HepG2 (cell line): ENCODE results near the gene MT1M. TPM values are rescaled to one million over a fixed set of nuclear protein-coding genes. Genes with fewer than 3 reads are reported as not detected.

Experiments used
- ADNP ChIP-seq: sonication (generic); formaldehyde crosslinking; IDR thresholded peaks from 2 replicates; pipeline ENCODE4 v1.4.0; 2020; ENCODE audit warnings: missing genetic modification reagents
- ATRX ChIP-seq: sonication (generic); formaldehyde crosslinking; IDR thresholded peaks from 2 replicates; pipeline ENCODE4 v1.4.0; 2020; ENCODE audit warnings: missing genetic modification reagents, borderline replicate concordance
- JUNB ChIP-seq: sonication (generic); formaldehyde crosslinking; IDR thresholded peaks from 2 replicates; pipeline ENCODE4 v1.8.0; 2022; ENCODE audit warnings: missing genetic modification reagents, mild to moderate bottlenecking, borderline replicate concordance
- KDM6A ChIP-seq: IDR thresholded peaks from 2 replicates; pipeline ENCODE4 v1.6.1; 2016; ENCODE audit warnings: low read depth
- NR2C2 ChIP-seq: sonication (generic); formaldehyde crosslinking; IDR thresholded peaks from 2 replicates; pipeline ENCODE4 v1.4.0; 2020; ENCODE audit warnings: missing genetic modification reagents, mild to moderate bottlenecking, moderate library complexity, borderline replicate concordance
- RAD21 ChIP-seq: fragments of 450-650 bp; formaldehyde crosslinking; IDR thresholded peaks from 2 replicates; pipeline ENCODE4 v1.5.0; 2020; ENCODE audit warnings: mild to moderate bottlenecking
- REPIN1 ChIP-seq: sonication (generic); formaldehyde crosslinking; IDR thresholded peaks from 2 replicates; pipeline ENCODE4 v1.8.0; 2022; ENCODE audit warnings: missing genetic modification reagents, low read depth, mild to moderate bottlenecking, borderline replicate concordance
- SMC3 ChIP-seq: IDR thresholded peaks from 2 replicates; pipeline ENCODE4 v1.6.1; 2011; ENCODE audit warnings: low read length, improper control_type of control experiment
- STAG1 ChIP-seq: sonication (generic); formaldehyde crosslinking; IDR thresholded peaks from 2 replicates; pipeline ENCODE4 v1.4.0; 2020; ENCODE audit warnings: missing genetic modification reagents
- TBX3 ChIP-seq: fragments of 450-650 bp; IDR thresholded peaks from 2 replicates; pipeline ENCODE4 v1.6.1; 2017; ENCODE audit warnings: antibody characterized with exemption, mild to moderate bottlenecking, inconsistent platforms, borderline replicate concordance
- ZSCAN25 ChIP-seq: sonication (generic); formaldehyde crosslinking; IDR thresholded peaks from 2 replicates; pipeline ENCODE4 v1.8.0; 2022; ENCODE audit warnings: mild to moderate bottlenecking, missing genetic modification reagents
- polyA plus RNA-seq, 8 experiments: library from polyadenylated mRNA; depleted of rRNA in 3 of 8; stranded (reverse) in 7 of 8; unstranded in 1 of 8; fragments of >200 nt; fragmentation: Illumina TruSeq in 4 of 8; extraction: Trizol in 4 of 8; gene quantifications; 2 replicates each; pipeline versions ENCODE4 v1.2.1 to v1.2.3, GENCODE V29; 2011 to 2016; ENCODE audit warnings: low read depth in 4 of 8, missing spikeins in 1 of 8, mixed read lengths in 1 of 8; ENCODE audit not compliant: insufficient read depth in 1 of 8
- total RNA-seq, 5 experiments: library from RNA; depleted of rRNA; stranded (reverse); fragments of >200 nt; fragmentation: Illumina TruSeq; extraction: Trizol; gene quantifications; 2 replicates each; pipeline ENCODE4 v1.2.3, GENCODE V29; 2016; ENCODE audit warnings: low read depth in 1 of 5
- TF ChIP-seq, protein P1 (sequence below): sonication (generic); formaldehyde crosslinking; IDR thresholded peaks from 2 replicates; pipeline ENCODE4 v1.5.1; 2020; ENCODE audit warnings: mild to moderate bottlenecking, moderate library complexity, missing genetic modification reagents
- TF ChIP-seq, protein P2 (sequence below): sonication (generic); formaldehyde crosslinking; IDR thresholded peaks from 2 replicates; pipeline ENCODE4 v1.9.0; 2021; ENCODE audit warnings: mild to moderate bottlenecking, missing genetic modification reagents
- TF ChIP-seq, protein P3 (sequence below): sonication (generic); formaldehyde crosslinking; IDR thresholded peaks from 2 replicates; pipeline ENCODE4 v1.5.0; 2020; ENCODE audit warnings: mild to moderate bottlenecking, missing genetic modification reagents, moderate library complexity
- TF ChIP-seq, protein P4 (sequence below): sonication (generic); formaldehyde crosslinking; IDR thresholded peaks from 2 replicates; pipeline ENCODE4 v1.4.0; 2020; ENCODE audit warnings: low read depth, mild to moderate bottlenecking, missing genetic modification reagents
- TF ChIP-seq, protein P5 (sequence below): sonication (generic); formaldehyde crosslinking; IDR thresholded peaks from 2 replicates; pipeline ENCODE4 v1.4.0; 2020; ENCODE audit warnings: missing genetic modification reagents, low read depth, mild to moderate bottlenecking, borderline replicate concordance

MT1M gene
- total and polyA plus RNA-seq, 2 of the 13 experiments (the other 11 are each of a cell fraction or from before 2014, with no cell fraction given): 4.6 TPM; not detected in 1

DNA sequence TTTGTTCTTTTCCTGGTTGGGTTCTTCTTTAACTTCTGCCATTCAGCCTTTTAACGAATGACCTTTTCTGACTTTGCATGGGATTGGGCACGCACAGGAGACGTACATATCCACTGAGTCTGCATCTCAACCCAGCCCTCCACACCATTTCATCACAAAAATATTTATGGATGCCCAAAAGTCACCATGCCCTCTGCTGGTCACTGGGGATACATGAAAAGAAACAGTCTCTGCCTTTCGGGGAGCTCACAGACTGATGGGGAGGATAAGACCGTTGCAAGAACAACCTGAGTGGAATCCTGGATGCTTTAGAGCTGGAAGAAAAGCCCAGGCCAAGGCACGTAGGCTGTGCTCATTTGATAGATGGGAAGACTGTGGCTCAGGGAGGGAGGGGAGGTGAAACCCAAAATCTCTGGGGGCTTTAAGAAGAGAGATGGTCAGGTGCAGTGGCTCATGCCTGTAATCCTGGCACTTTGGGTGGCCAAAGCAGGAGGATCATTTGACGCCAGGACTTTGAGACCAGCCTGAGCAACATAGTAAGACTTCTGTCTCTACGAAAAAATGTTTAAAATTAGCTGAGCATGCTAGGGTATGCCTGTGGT, 32.0 kb upstream of the MT1M start (continued):
- TF ChIP-seq, protein P1, sequence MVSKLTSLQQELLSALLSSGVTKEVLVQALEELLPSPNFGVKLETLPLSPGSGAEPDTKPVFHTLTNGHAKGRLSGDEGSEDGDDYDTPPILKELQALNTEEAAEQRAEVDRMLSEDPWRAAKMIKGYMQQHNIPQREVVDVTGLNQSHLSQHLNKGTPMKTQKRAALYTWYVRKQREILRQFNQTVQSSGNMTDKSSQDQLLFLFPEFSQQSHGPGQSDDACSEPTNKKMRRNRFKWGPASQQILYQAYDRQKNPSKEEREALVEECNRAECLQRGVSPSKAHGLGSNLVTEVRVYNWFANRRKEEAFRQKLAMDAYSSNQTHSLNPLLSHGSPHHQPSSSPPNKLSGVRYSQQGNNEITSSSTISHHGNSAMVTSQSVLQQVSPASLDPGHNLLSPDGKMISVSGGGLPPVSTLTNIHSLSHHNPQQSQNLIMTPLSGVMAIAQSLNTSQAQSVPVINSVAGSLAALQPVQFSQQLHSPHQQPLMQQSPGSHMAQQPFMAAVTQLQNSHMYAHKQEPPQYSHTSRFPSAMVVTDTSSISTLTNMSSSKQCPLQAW (CRISPR knock-in tag): peak; percentile 58; the same call in 1 of the 2 replicates
- TF ChIP-seq ATRX (no peak), RAD21 (CRISPR knock-in tag) (peak; percentile 43; the same call in 1 of the 2 replicates), ADNP (CRISPR knock-in tag) (no peak), STAG1 (peak; percentile 77), ZSCAN25 (CRISPR knock-in tag) (0 out of 2 replicates have a peak, but pooled peaks have one; percentile 38), NR2C2 (CRISPR knock-in tag) (no peak), KDM6A (CRISPR knock-in tag) (no peak), SMC3 (peak; percentile 79), JUNB (CRISPR knock-in tag) (no peak), REPIN1 (CRISPR knock-in tag) (peak; percentile 58; the same call in 1 of the 2 replicates), TBX3 (no peak)
- TF ChIP-seq, protein P2, sequence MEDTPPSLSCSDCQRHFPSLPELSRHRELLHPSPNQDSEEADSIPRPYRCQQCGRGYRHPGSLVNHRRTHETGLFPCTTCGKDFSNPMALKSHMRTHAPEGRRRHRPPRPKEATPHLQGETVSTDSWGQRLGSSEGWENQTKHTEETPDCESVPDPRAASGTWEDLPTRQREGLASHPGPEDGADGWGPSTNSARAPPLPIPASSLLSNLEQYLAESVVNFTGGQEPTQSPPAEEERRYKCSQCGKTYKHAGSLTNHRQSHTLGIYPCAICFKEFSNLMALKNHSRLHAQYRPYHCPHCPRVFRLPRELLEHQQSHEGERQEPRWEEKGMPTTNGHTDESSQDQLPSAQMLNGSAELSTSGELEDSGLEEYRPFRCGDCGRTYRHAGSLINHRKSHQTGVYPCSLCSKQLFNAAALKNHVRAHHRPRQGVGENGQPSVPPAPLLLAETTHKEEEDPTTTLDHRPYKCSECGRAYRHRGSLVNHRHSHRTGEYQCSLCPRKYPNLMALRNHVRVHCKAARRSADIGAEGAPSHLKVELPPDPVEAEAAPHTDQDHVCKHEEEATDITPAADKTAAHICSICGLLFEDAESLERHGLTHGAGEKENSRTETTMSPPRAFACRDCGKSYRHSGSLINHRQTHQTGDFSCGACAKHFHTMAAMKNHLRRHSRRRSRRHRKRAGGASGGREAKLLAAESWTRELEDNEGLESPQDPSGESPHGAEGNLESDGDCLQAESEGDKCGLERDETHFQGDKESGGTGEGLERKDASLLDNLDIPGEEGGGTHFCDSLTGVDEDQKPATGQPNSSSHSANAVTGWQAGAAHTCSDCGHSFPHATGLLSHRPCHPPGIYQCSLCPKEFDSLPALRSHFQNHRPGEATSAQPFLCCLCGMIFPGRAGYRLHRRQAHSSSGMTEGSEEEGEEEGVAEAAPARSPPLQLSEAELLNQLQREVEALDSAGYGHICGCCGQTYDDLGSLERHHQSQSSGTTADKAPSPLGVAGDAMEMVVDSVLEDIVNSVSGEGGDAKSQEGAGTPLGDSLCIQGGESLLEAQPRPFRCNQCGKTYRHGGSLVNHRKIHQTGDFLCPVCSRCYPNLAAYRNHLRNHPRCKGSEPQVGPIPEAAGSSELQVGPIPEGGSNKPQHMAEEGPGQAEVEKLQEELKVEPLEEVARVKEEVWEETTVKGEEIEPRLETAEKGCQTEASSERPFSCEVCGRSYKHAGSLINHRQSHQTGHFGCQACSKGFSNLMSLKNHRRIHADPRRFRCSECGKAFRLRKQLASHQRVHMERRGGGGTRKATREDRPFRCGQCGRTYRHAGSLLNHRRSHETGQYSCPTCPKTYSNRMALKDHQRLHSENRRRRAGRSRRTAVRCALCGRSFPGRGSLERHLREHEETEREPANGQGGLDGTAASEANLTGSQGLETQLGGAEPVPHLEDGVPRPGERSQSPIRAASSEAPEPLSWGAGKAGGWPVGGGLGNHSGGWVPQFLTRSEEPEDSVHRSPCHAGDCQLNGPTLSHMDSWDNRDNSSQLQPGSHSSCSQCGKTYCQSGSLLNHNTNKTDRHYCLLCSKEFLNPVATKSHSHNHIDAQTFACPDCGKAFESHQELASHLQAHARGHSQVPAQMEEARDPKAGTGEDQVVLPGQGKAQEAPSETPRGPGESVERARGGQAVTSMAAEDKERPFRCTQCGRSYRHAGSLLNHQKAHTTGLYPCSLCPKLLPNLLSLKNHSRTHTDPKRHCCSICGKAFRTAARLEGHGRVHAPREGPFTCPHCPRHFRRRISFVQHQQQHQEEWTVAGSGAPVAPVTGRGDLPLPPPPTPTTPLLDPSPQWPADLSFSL (CRISPR knock-in tag): no peak
- TF ChIP-seq, protein P3, sequence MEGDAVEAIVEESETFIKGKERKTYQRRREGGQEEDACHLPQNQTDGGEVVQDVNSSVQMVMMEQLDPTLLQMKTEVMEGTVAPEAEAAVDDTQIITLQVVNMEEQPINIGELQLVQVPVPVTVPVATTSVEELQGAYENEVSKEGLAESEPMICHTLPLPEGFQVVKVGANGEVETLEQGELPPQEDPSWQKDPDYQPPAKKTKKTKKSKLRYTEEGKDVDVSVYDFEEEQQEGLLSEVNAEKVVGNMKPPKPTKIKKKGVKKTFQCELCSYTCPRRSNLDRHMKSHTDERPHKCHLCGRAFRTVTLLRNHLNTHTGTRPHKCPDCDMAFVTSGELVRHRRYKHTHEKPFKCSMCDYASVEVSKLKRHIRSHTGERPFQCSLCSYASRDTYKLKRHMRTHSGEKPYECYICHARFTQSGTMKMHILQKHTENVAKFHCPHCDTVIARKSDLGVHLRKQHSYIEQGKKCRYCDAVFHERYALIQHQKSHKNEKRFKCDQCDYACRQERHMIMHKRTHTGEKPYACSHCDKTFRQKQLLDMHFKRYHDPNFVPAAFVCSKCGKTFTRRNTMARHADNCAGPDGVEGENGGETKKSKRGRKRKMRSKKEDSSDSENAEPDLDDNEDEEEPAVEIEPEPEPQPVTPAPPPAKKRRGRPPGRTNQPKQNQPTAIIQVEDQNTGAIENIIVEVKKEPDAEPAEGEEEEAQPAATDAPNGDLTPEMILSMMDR (CRISPR knock-in tag): peak; percentile 85
- TF ChIP-seq, protein P4, sequence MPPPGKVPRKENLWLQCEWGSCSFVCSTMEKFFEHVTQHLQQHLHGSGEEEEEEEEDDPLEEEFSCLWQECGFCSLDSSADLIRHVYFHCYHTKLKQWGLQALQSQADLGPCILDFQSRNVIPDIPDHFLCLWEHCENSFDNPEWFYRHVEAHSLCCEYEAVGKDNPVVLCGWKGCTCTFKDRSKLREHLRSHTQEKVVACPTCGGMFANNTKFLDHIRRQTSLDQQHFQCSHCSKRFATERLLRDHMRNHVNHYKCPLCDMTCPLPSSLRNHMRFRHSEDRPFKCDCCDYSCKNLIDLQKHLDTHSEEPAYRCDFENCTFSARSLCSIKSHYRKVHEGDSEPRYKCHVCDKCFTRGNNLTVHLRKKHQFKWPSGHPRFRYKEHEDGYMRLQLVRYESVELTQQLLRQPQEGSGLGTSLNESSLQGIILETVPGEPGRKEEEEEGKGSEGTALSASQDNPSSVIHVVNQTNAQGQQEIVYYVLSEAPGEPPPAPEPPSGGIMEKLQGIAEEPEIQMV (CRISPR knock-in tag): 0 out of 2 replicates have a peak, but pooled peaks have one; percentile 44
- TF ChIP-seq, protein P5, sequence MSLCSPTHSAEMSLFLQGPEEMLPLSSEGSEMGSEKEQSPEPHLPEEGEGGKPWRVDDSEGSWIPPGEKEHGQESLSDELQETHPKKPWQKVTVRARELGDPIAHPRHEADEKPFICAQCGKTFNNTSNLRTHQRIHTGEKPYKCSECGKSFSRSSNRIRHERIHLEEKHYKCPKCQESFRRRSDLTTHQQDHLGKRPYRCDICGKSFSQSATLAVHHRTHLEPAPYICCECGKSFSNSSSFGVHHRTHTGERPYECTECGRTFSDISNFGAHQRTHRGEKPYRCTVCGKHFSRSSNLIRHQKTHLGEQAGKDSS (CRISPR knock-in tag): no peak
